HCT116 (cell line): Measurements from ENCODE around the gene SIL1.

ENCODE experiments used
- JUND ChIP-seq: IDR thresholded peaks from 2 replicates; pipeline ENCODE4 v1.6.1; 2012
- MAX ChIP-seq: IDR thresholded peaks from 2 replicates; pipeline ENCODE4 v1.6.1; 2012
- POLR2A ChIP-seq: IDR thresholded peaks from 2 replicates; pipeline ENCODE4 v1.7.0; 2011; ENCODE audit warnings: borderline replicate concordance; ENCODE audit not compliant: insufficient read depth, insufficient read length; ENCODE audit errors: extremely low read depth
- RAD21 ChIP-seq: IDR thresholded peaks from 2 replicates; pipeline ENCODE4 v1.6.1; 2012; ENCODE audit warnings: low read depth, mild to moderate bottlenecking
- TF ChIP-seq, protein P1 (sequence below), 3 experiments: fragments of 200-600 bp in 1 of 3; sonication (generic) in 1 of 3; IDR thresholded peaks in 2 of 3; conservative IDR thresholded peaks in 1 of 3; 2 replicates each; pipeline ENCODE4 v1.5.1; 2012 to 2017; ENCODE audit warnings: low read depth in 2 of 3, low read length in 2 of 3, antibody characterized with exemption in 1 of 3, borderline replicate concordance in 1 of 3, control low read depth in 1 of 3, mild to moderate bottlenecking in 1 of 3, mixed read lengths in 1 of 3, mixed run types in 1 of 3, moderate library complexity in 1 of 3; ENCODE audit not compliant: insufficient read depth in 1 of 3

DNA sequence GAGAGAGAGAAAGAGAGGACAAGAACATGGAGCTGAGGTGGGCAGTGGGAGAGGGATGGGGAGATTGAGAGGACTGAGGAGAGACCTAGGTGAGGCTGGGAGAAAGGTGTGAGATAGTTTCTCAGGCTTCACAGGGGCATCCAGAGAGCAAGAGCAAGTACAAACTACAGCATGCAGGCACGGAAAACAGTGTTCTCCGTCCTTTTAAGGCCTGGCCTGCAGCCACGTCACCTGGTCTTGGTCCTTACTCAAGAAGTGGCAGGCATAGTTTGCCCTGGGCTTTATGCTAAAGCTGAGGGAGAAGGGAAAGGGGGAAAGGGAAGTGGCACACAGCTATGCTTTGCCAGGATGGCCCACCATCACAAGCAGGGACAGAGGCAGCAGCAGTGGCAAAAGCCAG, 65.7 kb downstream of the SIL1 start:
- TF ChIP-seq, protein P1, sequence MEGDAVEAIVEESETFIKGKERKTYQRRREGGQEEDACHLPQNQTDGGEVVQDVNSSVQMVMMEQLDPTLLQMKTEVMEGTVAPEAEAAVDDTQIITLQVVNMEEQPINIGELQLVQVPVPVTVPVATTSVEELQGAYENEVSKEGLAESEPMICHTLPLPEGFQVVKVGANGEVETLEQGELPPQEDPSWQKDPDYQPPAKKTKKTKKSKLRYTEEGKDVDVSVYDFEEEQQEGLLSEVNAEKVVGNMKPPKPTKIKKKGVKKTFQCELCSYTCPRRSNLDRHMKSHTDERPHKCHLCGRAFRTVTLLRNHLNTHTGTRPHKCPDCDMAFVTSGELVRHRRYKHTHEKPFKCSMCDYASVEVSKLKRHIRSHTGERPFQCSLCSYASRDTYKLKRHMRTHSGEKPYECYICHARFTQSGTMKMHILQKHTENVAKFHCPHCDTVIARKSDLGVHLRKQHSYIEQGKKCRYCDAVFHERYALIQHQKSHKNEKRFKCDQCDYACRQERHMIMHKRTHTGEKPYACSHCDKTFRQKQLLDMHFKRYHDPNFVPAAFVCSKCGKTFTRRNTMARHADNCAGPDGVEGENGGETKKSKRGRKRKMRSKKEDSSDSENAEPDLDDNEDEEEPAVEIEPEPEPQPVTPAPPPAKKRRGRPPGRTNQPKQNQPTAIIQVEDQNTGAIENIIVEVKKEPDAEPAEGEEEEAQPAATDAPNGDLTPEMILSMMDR (IDR thresholded peaks at IDR 0.05 in 2 of 3, conservative IDR thresholded peaks at IDR 0.05 in 1 of 3; ENCODE audit: borderline replicate concordance in 1 of 3, insufficient read depth in 1 of 3, low read depth in 2 of 3, low read length in 2 of 3) = no peak
- TF ChIP-seq JUND (no peak), RAD21 (no peak), MAX (no peak), POLR2A (no peak)
